ENCODE measurements around the gene NT5DC1. TPM values are rescaled to one million over a fixed set of nuclear protein-coding genes. Genes with fewer than 3 reads are reported as not detected.
A peak's percentile ranks its signal among the peaks of the same experiment; 100 is the strongest.

Gene NT5DC1
- 10 to 100 TPM in 3 of 4 donors, 1 to 10 TPM in 1; 7.4 to 12.9 (median 11.4) TPM for total RNA-seq

GRCh38 chr6:116100419-116101301, at the start of gene NT5DC1:
Gene NT5DC1, plus strand, starts transcription at chr6:116100853. Its CDS starts 78 bp downstream, at chr6:116100931.
- TF ChIP-seq POLR2AphosphoS5 (IDR thresholded peaks at IDR 0.05) (peak in 1 of 3 donors; percentile 77), CTCF (IDR thresholded peaks at IDR 0.05) (peak in 1 of 2 donors; percentile 35), POLR2A (IDR thresholded peaks at IDR 0.05) (peak; percentile 45 to 49), EP300 (IDR thresholded peaks at IDR 0.05) (no peak)
- Histone ChIP-seq H3K4me3 (peak within 1 kb of the TSS; percentile 92), H3K36me3 (no peaks in the 10 kb centered on the region), H3K9me3 (no peaks in the 10 kb centered on the region), H3K27me3 (no peaks in the 10 kb centered on the region), H3K27ac (peak within 1 kb of the TSS; percentile 95), H3K4me1 (peaks cover 32% of the 10 kb centered on the region)
- WGBS = 3% methylated on average over 21 of the region's 87 CpGs
- peak; percentile 88 for DNase-seq (ENCODE audit: low spot score in 2 of 2)

- Histone ChIP-seq H3K27me3 (no peaks in the 10 kb centered on the region), H3K27ac (no peak overlapping the region), H3K9me3 (no peaks in the 10 kb centered on the region), H3K36me3 (no peaks in the 10 kb centered on the region), H3K4me1 (no peaks in the 10 kb centered on the region), H3K4me3 (no peak overlapping the region)
- WGBS = 97% methylated on average over 3 of the region's 3 CpGs
- TF ChIP-seq POLR2A (IDR thresholded peaks at IDR 0.05) = no peak
- TF ChIP-seq CTCF (IDR thresholded peaks at IDR 0.05) = no peak
- no peak for TF ChIP-seq EP300 (IDR thresholded peaks at IDR 0.05)
- TF ChIP-seq POLR2AphosphoS5 (IDR thresholded peaks at IDR 0.05) = no peak
- no peak for DNase-seq (ENCODE audit: low spot score in 2 of 2)
Measured at GRCh38 chr6:116051244-116051643, 49.4 kb upstream of the NT5DC1 start.

- no peak overlapping the region for H3K4me3 ChIP-seq
- no peak overlapping the region for H3K27ac ChIP-seq
- H3K36me3 ChIP-seq = no peaks in the 10 kb centered on the region
- H3K4me1 ChIP-seq = peaks cover 14% of the 10 kb centered on the region
- 85% methylated on average over 1 of the region's 1 CpG for WGBS
- no peak for TF ChIP-seq EP300 (IDR thresholded peaks at IDR 0.05)
- TF ChIP-seq POLR2A (IDR thresholded peaks at IDR 0.05) = no peak
- no peak for TF ChIP-seq CTCF (IDR thresholded peaks at IDR 0.05)
- TF ChIP-seq POLR2AphosphoS5 (IDR thresholded peaks at IDR 0.05) = no peak
- H3K27me3 ChIP-seq = no peaks in the 10 kb centered on the region
- no peaks in the 10 kb centered on the region for H3K9me3 ChIP-seq
- DNase-seq (ENCODE audit: low spot score in 2 of 2) = no peak
Measured at GRCh38 chr6:116055513-116055912, 45.1 kb upstream of the NT5DC1 start.

GRCh38 chr6:116057766-116058165, 42.9 kb upstream of the NT5DC1 start:
- WGBS = 62% methylated on average over 2 of the region's 2 CpGs
- H3K36me3 ChIP-seq = no peaks in the 10 kb centered on the region
- peaks cover 22% of the 10 kb centered on the region for H3K4me1 ChIP-seq
- H3K27ac ChIP-seq = no peak overlapping the region
- TF ChIP-seq POLR2A (IDR thresholded peaks at IDR 0.05) = no peak
- no peak for TF ChIP-seq EP300 (IDR thresholded peaks at IDR 0.05)
- no peak for TF ChIP-seq CTCF (IDR thresholded peaks at IDR 0.05)
- TF ChIP-seq POLR2AphosphoS5 (IDR thresholded peaks at IDR 0.05) = no peak
- H3K27me3 ChIP-seq = no peaks in the 10 kb centered on the region
- no peak overlapping the region for H3K4me3 ChIP-seq
- H3K9me3 ChIP-seq = no peaks in the 10 kb centered on the region
- DNase-seq (ENCODE audit: low spot score in 2 of 2) = no peak
